GM13977 (cell line): ENCODE measurements around the gene ELOVL3.
"Not testable (repeated sequence)": the region's sequence is repeated elsewhere in the genome, so short reads cannot be mapped to it uniquely, and the experiment has no call there.

Source experiments
- DNase-seq: peaks from one replicate; pipeline ENCODE4 v3.0.0; 2012; ENCODE audit warnings: low spot score
- in situ Hi-C: fragments of 300-500 bp; cut with MboI; formaldehyde crosslinking; loops from one replicate; pipeline ENCODE4 v1.12.0; 2022; ENCODE audit warnings: low sequenced_read_pairs, low pct_unique_long_range_greater_than_20kb, mixed read lengths, inconsistent platforms; ENCODE audit not compliant: unreplicated experiment
- TF ChIP-seq, protein P1 (sequence below): IDR thresholded peaks from 2 replicates; pipeline ENCODE4 v1.5.1; 2012; ENCODE audit warnings: mild to moderate bottlenecking, control low read depth; ENCODE audit not compliant: insufficient read depth; ENCODE audit errors: extremely low read depth, missing control alignments

ELOVL3 gene

DNA sequence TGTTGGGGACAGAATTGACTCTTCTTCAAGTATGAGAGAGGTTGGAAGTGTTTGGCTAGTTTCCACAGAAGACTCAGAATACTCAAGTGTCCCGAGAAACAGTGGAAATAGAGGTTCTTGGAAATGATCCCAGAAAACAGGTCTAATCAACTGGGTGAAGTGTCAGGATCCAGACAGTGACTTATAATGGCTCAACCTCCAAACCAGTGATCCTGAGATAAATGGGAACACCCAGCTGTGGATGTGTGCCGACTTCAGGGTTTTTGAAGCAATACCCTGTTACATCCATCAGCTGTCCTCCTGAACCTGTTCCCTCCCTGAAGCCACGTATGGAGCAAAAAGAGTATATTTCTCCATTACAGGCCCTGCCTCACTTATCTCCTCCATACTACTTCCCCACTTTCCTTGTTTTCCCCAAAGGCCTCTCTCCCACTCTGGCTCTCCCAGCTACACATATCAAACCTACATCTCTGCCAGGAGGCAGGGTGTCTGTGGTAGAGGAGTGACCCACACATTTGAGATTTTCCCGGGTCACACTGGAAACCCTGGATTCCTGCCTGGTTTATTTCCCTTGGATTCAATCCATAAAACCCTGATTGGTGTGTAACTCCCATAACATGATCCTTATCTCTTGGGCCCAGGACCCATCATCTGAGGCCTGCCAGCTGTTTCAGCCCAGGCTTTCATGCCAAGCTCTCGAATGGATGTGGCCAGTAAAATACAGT is 17.6 kb upstream of the ELOVL3 start:
- in situ Hi-C loops, result no loop called here
- TF ChIP-seq, protein P1, sequence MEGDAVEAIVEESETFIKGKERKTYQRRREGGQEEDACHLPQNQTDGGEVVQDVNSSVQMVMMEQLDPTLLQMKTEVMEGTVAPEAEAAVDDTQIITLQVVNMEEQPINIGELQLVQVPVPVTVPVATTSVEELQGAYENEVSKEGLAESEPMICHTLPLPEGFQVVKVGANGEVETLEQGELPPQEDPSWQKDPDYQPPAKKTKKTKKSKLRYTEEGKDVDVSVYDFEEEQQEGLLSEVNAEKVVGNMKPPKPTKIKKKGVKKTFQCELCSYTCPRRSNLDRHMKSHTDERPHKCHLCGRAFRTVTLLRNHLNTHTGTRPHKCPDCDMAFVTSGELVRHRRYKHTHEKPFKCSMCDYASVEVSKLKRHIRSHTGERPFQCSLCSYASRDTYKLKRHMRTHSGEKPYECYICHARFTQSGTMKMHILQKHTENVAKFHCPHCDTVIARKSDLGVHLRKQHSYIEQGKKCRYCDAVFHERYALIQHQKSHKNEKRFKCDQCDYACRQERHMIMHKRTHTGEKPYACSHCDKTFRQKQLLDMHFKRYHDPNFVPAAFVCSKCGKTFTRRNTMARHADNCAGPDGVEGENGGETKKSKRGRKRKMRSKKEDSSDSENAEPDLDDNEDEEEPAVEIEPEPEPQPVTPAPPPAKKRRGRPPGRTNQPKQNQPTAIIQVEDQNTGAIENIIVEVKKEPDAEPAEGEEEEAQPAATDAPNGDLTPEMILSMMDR, result no peak

DNA sequence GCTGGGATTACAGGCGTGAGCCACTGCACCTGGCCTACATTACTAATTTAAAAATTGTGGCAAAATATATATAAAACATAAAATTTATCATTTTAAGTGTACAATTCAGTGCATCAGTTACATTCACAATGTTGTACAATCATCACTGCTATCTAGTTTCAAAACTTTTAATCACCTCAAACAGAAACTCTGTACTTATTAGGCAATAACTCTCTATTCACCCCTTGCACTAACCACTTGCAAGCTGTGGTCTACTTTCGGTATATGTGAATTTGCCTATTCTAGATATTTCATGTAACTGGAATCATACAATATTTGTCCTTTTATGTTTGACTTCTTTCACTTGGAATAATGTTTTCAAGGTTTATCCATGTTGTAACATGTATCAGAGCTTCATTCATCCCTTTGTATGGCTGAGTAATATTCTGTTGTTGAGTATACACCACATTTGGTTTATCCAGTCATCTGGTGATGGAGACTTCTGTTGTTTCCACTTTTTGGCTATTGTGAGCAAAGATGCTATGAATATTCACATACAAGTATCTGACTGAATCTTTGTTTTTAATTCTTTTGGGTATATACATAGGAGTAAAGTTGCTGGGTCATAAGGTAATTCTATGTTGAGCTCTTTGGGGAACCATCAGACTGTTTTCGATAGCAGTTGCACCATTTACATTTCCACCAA is 14.3 kb upstream of the ELOVL3 start:
- in situ Hi-C loops, result no loop called here
- TF ChIP-seq, protein P1, result no peak
- DNase-seq, result no peak

More for the DNA sequence above, 17.6 kb upstream of the ELOVL3 start:
- DNase-seq, result no peak

DNA sequence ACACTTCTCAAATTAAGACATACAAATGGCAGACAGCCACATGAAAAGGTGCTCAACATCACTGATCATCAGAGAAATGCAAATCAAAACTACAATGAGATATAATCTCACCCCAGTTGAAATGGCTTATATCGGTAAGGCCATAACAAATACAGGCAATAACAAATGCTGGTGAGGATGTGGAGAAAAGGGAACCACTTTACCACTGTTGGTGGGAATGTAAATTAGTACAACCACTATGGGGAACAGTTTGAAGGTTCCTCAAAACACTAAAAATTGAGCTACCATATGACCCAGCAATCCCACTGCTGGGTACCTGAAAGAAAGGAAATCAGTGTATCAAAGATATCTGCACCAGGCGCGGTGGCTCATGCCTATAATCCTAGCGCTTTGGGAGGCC is 12.5 kb upstream of the ELOVL3 start:
- in situ Hi-C loops, result not testable (repeated sequence)

DNA sequence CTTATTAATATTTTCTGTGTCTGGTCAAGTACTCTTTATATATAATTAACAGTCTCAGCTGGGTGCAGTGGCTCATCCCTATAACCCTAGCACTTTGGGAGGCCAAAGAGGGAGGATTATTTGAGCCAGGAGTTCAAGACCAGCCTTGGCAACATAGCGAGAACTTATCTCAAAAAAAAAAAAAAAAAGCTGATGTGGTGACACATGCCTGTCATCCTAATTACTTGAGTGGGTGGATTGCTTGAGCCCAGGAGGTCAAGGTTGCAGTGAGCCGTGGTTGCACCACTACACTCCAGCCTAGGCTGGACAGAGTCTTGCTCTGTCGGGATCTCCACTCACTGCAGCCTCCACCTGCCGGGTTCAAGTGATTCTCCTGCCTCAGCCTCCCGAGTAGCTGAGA is 6.7 kb upstream of the ELOVL3 start:
- in situ Hi-C loops, result no loop called here
- TF ChIP-seq, protein P1, result no peak
- DNase-seq, result no peak

More for the DNA sequence above, 12.5 kb upstream of the ELOVL3 start:
- not testable (repeated sequence) for DNase-seq

DNA sequence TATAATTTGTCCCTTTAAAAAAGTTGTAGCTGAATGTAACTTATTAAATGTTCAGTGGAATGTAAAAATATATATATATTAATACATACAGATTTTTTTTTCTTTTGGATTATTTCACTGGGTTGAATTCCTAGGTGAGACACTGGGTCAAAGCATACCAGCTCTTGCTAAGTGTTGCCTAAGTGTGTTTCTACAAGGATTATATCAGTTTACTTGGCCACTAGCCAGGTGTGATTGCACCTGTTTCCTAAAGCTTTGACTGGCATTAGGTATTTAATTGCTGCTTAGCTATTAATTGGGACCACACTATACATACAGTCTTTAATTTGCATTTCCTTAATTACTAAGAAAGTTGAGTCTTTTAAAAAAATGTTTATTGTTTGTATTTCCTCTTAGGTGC is 5.5 kb upstream of the ELOVL3 start:
- DNase-seq, result no peak
- TF ChIP-seq, protein P1, result no peak
- in situ Hi-C loops, result no loop called here

DNA sequence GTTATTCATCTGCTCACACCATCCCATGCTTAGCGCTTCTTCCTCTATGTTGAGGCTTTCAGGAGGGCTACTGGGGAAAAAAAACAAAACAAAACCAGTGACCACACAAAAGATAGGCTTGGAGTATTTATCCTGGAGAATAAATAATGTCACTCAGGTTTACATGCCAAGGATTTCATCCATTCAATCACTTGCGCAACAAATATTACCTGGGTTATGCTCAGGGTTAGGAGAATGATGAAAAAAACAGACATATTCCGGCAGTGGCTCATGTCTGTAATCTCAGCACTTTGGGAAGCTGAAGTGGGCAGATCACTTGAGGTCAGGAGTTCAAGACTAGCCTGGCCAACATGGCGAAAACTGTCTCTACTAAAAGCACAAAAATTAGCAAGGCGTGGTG is 3.3 kb upstream of the ELOVL3 start:
- in situ Hi-C loops, result no loop called here

DNA sequence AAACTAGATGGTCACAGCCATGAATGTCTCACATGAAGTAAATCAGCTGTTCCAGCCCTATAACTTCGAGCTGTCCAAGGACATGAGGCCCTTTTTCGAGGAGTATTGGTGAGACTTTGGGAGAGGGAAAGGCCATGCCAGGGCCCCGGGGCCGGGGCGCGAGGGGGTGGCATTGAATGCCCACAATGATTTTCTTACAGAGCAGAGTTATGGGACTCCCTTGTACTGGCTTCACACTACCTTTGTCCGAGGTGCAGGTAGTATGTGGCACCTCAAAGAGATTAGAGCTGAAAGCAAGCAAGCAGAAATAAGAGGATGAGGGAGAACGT is 407 bp downstream of the ELOVL3 start:
- DNase-seq, result no peak
- TF ChIP-seq, protein P1, result no peak
- in situ Hi-C loops, result loop anchor here (5.0 to 25.0 kb wide), 2 partner anchors 121 to 361 kb away; no protein-coding TSS in a partner anchor

More for the DNA sequence above, 3.3 kb upstream of the ELOVL3 start:
- TF ChIP-seq, protein P1, result no peak
- DNase-seq, result no peak
